DMS79 (cell line): ENCODE data around the gene NBPF6.
"Not testable (repeated sequence)": the region's sequence is repeated elsewhere in the genome, so short reads cannot be mapped to it uniquely, and the experiment has no call there.

ENCODE experiments used
- DNase-seq: peaks from one replicate; lab custom pipeline; 2025; lab: John Stamatoyannopoulos, UW

The NBPF6 gene

DNA sequence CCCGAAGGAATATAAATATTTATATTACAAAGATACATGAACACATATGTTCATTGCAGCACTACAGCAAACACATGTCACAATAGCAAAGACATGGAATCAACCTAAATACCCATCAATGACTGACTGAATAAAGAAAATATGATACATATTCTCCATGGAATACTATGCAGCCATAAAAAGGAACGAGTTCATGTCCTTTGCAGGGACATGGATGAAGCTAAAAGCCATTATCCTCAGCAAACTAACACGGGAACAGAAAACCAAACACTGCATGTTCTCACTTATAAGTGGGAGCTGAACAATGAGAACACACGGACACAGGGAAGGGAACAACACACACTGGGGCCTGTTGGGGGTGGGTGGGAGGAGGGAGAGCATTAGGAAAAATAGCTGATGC is 46.7 kb downstream of the NBPF6 start:
- not testable (repeated sequence) for DNase-seq

DNA sequence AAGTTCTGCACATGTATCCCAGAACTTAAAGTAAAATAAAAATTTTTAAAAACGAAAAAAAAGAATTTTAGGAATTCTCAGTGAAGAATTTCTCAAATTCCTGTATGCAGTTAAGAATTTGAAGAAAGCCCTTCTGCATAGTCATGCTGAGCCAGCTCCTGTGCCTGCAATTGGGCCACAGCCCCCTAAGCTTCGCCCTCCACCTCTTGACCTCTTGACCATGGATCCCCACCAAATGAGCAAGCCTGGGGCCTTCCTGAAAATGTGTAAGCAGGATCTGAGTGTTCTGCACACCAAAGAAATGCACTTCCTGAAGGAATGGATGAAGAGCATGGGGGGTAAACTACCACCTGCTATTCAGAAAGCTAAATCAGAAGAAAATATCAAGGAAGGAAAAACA is 52.0 kb downstream of the NBPF6 start:
- no peak for DNase-seq

DNA sequence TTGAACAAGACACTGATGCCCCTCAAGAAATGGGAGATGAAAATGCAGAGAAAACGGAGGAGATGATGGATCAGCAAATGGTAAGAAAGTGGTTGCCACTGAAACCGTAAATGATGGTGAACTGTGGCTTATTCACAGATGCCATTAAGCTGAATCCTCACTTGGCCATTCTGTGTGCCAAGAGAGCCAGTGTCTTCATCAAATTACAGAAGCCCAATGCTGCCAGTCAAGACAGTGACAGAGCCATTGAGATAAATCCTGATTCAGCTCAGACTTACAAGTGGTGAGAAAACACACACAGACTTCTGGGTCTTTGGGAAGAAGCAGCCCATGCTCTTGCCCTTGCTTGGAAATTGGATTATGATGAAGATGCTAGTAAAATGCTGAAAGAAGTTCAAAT is 52.5 kb downstream of the NBPF6 start:
- no peak for DNase-seq

DNA sequence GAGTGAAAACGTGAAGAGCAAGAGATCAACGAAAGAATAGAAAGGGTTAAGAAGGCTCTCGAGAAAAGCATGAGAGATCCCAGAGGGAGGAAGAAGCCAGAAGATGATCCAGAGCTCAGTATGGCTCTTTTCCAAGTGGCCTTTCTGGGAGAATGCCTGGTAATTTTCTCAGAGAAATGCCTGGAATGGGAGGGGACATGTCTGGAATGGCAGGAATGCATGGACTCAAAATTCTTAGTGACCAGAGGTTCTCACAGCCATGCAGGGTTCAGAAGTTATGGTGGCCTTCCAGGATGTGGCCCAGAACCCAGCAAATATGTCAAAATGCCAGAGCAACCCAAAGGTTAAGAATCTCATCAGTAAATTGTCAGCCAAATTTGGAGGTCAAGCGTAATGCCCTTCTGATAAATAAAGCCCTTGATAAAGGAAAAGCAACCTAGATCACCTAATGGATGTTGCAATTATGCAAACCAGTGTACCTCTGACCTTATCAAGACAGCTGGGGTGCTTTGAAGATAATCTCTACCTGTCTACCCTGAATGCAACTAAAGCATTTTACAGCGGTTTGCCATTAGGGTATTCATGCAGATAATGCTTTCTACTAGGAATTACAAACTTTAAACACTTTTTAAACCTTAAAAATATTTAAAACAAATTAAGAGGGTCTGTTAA is 53.1 kb downstream of the NBPF6 start:
- no peak for DNase-seq

DNA sequence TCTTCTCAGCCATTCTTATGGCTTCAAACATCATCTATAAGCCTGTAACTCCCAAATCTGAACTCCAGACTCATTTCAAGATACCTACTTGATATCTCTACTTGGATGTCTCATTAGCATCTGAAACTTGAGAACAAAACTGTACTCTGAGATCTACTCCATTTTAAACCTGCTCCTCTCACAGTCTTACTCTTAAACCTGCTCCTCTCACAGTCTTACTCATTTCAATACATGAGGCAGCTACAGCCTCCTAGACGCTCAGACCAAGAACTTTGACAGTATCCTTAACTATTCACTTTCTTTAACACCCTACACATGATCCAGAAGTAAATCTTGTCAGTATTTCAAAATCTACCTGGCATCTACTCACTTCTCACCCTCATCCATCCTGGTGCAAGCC is 54.3 kb downstream of the NBPF6 start:
- DNase-seq = no peak

DNA sequence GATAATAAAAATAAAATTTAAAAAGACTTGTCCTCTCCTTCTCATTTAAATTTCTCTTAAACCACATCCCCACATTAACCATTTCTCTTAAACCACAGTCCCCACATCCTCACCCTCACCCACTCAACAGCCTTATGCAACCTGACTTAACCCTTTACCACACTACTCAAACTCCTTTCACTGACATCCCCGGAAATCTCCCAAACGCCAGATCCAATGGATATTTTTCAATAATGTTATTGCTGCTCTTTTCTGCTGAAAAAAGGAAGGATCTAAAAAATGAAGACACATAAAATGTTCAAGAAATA is 55.6 kb downstream of the NBPF6 start:
- DNase-seq = no peak

DNA sequence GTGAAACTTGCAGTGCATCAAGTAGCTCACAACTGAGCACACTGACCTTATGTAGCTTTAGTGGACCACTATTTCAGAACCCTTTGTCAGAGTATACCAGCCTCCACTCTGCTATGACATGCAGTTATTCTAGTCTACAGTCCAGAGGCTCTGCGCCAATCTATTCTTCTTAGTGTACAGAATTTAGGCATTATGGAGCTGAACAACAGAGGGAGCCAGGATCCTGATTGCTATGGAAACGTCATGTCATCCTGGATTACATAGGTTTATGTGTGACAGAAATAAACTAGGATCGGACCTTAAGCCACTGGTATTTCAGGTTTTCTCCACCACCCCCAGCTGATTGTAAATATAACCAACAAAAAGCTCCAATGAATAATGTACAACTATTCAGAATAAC is 61.6 kb downstream of the NBPF6 start:
- DNase-seq = no peak

DNA sequence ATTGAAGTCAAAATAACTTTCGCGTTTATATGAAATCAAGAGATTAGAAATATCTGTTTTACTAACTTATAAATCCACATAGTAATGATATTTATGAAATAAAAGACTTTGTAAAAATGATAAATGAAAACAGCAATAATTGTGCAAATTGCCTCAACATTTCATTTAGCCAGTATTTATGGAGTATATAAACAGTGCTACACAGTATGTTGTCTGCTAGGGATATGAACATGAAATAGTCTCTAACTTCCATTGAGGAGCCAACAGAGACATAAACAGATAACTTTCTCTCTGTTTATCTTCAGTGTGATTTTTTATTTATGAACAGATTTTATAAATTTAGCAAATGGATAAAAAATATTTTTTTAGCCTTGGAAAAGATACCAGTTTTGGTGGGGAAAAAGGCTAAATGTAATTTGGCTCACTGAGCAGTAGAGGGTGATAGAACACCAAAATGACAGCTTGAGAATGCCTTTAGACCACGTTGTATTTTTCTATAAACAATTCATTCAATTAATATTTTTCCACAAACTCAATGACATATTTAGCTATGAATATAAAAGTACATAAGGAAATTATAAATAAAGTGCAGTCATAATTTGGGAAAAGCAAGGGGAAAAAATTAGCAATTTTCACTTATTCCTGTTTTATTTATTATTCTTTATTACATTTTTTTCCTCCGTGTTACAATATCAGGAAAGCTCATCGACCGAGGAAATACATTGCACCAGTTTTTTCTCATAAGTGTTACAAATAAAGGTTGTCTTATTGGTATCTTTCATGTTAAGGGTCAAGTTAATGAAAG is 62.3 kb downstream of the NBPF6 start:
- DNase-seq = peak; percentile 6

DNA sequence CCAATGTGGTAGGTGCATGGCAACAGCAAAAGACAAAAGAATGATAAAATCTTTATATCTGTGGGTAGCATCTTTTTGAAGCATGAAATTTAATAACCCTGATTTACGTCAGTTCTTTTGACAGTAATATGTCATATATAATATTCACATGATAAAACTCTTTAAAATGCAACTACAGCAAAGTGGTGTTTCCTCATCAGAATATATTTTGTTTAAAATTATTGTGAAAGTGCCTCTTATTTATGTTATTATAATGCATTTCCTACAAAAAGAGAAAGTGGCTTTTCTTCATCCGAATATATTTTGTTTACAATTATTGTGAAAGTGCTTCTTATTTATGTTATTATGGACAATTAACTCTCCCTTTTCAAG is 62.9 kb downstream of the NBPF6 start:
- no peak for DNase-seq

DNA sequence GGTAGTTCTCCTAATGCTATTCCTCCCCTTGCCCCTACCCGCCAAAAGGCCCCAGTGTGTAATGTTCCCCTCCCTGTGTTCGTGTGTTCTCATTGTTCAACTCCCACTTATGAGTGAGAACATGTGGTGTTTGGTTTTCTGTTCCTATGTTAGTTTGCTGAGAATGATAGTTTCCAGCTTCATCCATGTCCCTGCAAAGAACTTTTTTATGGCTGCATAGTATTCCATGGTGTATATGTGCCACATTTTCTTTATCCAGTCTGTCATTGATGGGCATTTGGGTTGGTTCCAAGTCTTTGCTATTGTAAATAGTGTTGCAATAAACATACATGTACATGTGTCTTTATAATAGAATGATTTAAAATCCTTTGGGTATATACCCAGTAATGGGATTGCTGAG is 63.8 kb downstream of the NBPF6 start:
- DNase-seq = not testable (repeated sequence)

DNA sequence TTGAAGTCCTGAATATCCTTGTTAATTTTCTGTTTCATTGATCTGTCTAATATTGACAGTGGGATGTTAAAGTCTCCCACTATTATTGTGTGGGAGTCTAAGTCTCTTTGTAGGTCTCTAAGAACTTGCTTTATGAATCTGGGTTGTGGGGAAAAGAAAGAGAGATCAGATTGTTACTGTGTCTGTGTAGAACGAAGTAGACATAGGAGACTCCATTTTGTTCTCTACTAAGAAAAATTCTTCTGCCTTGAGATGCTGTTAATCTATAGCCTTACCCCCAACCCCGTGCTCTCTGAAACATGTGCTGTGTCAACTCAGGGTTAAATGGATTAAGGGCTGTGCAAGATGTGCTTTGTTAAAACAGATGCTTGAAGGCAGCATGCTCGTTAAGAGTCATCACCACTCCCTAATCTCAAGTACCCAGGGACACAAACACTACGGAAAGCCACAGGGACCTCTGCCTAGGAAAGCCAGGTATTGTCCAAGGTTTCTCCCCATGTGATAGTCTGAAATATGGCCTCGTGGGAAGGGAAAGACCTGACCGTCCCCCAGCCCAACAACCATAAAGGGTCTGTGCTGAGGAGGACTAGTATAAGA is 67.3 kb downstream of the NBPF6 start:
- DNase-seq = not testable (repeated sequence)
